Natural killer cell (primary cell): Measurements from ENCODE around the gene AGER. TPM values are rescaled to one million over a fixed set of nuclear protein-coding genes. Genes with fewer than 3 reads are reported as not detected.

Experiments used
- ATAC-seq, 3 donors: fragments of 150-1000 bp in 2 of 3; fragments of 200-7000 bp in 1 of 3; cut with Tn5 transposase; 1 replicate in 1 of 3; 2 replicates in 2 of 3; pipeline ENCODE4 v1.10.0; 2021; ENCODE audit warnings: mild to moderate bottlenecking in 2 of 3, moderate library complexity in 2 of 3
- DNase-seq, 2 donors: peaks; one replicate each; pipeline versions ENCODE4 v3.0.0 to v3.0.0-alpha.2; 2013 to 2021; ENCODE audit warnings: mixed read lengths in 1 of 2
- H3K27ac ChIP-seq: one replicate; pipeline ENCODE4 v1.5.1; 2013; ENCODE audit warnings: mild to moderate bottlenecking, low read length
- H3K27me3 ChIP-seq: one replicate; pipeline ENCODE4 v1.6.1; 2013; ENCODE audit warnings: low read length; ENCODE audit not compliant: control insufficient read depth, insufficient read depth
- H3K36me3 ChIP-seq: one replicate; pipeline ENCODE4 v1.6.1; 2013; ENCODE audit warnings: low read length; ENCODE audit not compliant: control insufficient read depth, insufficient read depth
- H3K4me1 ChIP-seq: one replicate; pipeline ENCODE4 v1.6.1; 2013; ENCODE audit warnings: low read length; ENCODE audit not compliant: control insufficient read depth, insufficient read depth
- H3K4me3 ChIP-seq: one replicate; pipeline ENCODE4 v1.5.1; 2013; ENCODE audit warnings: low read length
- H3K9me3 ChIP-seq: one replicate; pipeline ENCODE4 v1.6.1; 2013; ENCODE audit warnings: low read length; ENCODE audit not compliant: control insufficient read depth, insufficient read depth
- H3K27ac Mint-ChIP-seq, 2 donors: one replicate each; pipeline ENCODE4 v1.8.0; 2022; ENCODE audit warnings: mild to moderate bottlenecking in 2 of 2, mixed read lengths in 2 of 2, moderate library complexity in 1 of 2
- H3K27me3 Mint-ChIP-seq, 2 donors: one replicate each; pipeline ENCODE4 v1.8.0; 2022; ENCODE audit warnings: low read depth in 2 of 2, mixed read lengths in 2 of 2
- H3K36me3 Mint-ChIP-seq: one replicate; pipeline ENCODE4 v1.8.0; 2022; ENCODE audit warnings: mixed read lengths
- H3K4me1 Mint-ChIP-seq, 2 donors: one replicate each; pipeline ENCODE4 v1.8.0; 2022; ENCODE audit warnings: mixed read lengths in 2 of 2
- H3K4me3 Mint-ChIP-seq: one replicate; pipeline ENCODE4 v1.8.0; 2022; ENCODE audit warnings: mild to moderate bottlenecking, moderate library complexity, mixed read lengths
- H3K9me3 Mint-ChIP-seq, 2 donors: one replicate each; pipeline ENCODE4 v1.8.0; 2022; ENCODE audit warnings: mixed read lengths in 2 of 2
- CTCF ChIP-seq: fragments of 200-600 bp; IDR thresholded peaks from one replicate; pipeline ENCODE4 v1.8.0; 2022; ENCODE audit warnings: antibody characterized with exemption
- WGBS: methylation state at CpG from one replicate; pipeline ENCODE4 v1.1.7; 2013; ENCODE audit warnings: missing lambda C conversion rate; ENCODE audit not compliant: insufficient coverage; 5-methylcytosine and 5-hydroxymethylcytosine counted together
- intact Hi-C: fragments of 100-400 bp; cut with micrococcal nuclease; formaldehyde crosslinking; loops from one replicate; pipeline ENCODE4 v1.14.2; 2022
- total RNA-seq, 4 donors: library from RNA; stranded (reverse); fragments of 120-200 nt in 1 of 4; gene quantifications; one replicate each; pipeline versions ENCODE4 v1.2.3 to v1.2.4, GENCODE V29; 2013 to 2022

AGER gene
- total RNA-seq, 3 donors from 2014 or later (not counting 1 experiment from before 2014, with no cell fraction given), result 19.0 to 25.1 (median 22.9) TPM

- Histone ChIP-seq H3K4me3 (no peak overlapping the region), H3K27me3 (no peaks in the 10 kb centered on the region), H3K4me1 (no peaks in the 10 kb centered on the region), H3K36me3 (no peaks in the 10 kb centered on the region), H3K9me3 (no peaks in the 10 kb centered on the region), H3K27ac (no peak overlapping the region)
- intact Hi-C loops, result no loop called here
- no peak for ATAC-seq
- H3K27ac Mint-ChIP-seq, result no peak overlapping the region
- no peaks in the 10 kb centered on the region for H3K9me3 Mint-ChIP-seq
- no peaks in the 10 kb centered on the region for H3K4me1 Mint-ChIP-seq
- no peaks in the 10 kb centered on the region for H3K36me3 Mint-ChIP-seq
- TF ChIP-seq CTCF, result no peak
- peaks cover 9 to 18% of the 10 kb centered on the region in 2 donors for H3K27me3 Mint-ChIP-seq
- DNase-seq, result no peak
- WGBS, result 94% methylated on average over 9 of the region's 9 CpGs
- no peak overlapping the region for H3K4me3 Mint-ChIP-seq
Observed at GRCh38 chr6:32203426-32204267, 19.6 kb upstream of the AGER start.

GRCh38 chr6:32202186-32202585, 18.1 kb upstream of the AGER start:
- WGBS, result 86% methylated on average over 9 of the region's 9 CpGs
- H3K36me3 Mint-ChIP-seq, result no peaks in the 10 kb centered on the region
- H3K27ac Mint-ChIP-seq, result no peak overlapping the region
- H3K4me3 Mint-ChIP-seq, result no peak overlapping the region
- Histone ChIP-seq H3K4me1 (peaks cover 2% of the 10 kb centered on the region), H3K9me3 (no peaks in the 10 kb centered on the region), H3K4me3 (no peak overlapping the region), H3K36me3 (no peaks in the 10 kb centered on the region), H3K27me3 (no peaks in the 10 kb centered on the region), H3K27ac (no peak overlapping the region)
- H3K27me3 Mint-ChIP-seq, result peaks cover 9 to 18% of the 10 kb centered on the region in 2 donors
- no peak for ATAC-seq
- no peak for DNase-seq
- intact Hi-C loops, result no loop called here
- no peaks in the 10 kb centered on the region for H3K9me3 Mint-ChIP-seq
- no peak for TF ChIP-seq CTCF
- peaks cover 0 to under 1% of the 10 kb centered on the region in 2 donors for H3K4me1 Mint-ChIP-seq

GRCh38 chr6:32200711-32201475, 16.8 kb upstream of the AGER start:
- peaks cover 12 to 13% of the 10 kb centered on the region in 2 donors for H3K4me1 Mint-ChIP-seq
- Histone ChIP-seq H3K4me3 (no peak overlapping the region), H3K9me3 (no peaks in the 10 kb centered on the region), H3K27me3 (no peaks in the 10 kb centered on the region), H3K27ac (no peak overlapping the region), H3K4me1 (peaks cover 14% of the 10 kb centered on the region), H3K36me3 (no peaks in the 10 kb centered on the region)
- DNase-seq (no peak), ATAC-seq (no peak)
- no peaks in the 10 kb centered on the region for H3K36me3 Mint-ChIP-seq
- H3K27ac Mint-ChIP-seq, result no peak overlapping the region
- H3K9me3 Mint-ChIP-seq, result no peaks in the 10 kb centered on the region
- 92% methylated on average over 12 of the region's 13 CpGs for WGBS
- no peak for TF ChIP-seq CTCF
- peaks cover 9 to 11% of the 10 kb centered on the region in 2 donors for H3K27me3 Mint-ChIP-seq
- intact Hi-C loops, result no loop called here
- no peak overlapping the region for H3K4me3 Mint-ChIP-seq
